Glutamatergic neuron (in vitro differentiated cells): ENCODE measurements around the gene LIMS2. TPM values are rescaled to one million over a fixed set of nuclear protein-coding genes. Genes with fewer than 3 reads are reported as not detected.

Experiments
- DNase-seq: peaks from one replicate; pipeline ENCODE4 v3.0.0; 2022
- H3K27ac Mint-ChIP-seq: one replicate; pipeline ENCODE4 v1.8.0; 2020; ENCODE audit warnings: mild to moderate bottlenecking, mixed read lengths, inconsistent platforms; ENCODE audit not compliant: unreplicated experiment
- H3K27me3 Mint-ChIP-seq: one replicate; pipeline ENCODE4 v1.8.0; 2020; ENCODE audit warnings: mild to moderate bottlenecking, moderate library complexity, mixed read lengths, inconsistent platforms; ENCODE audit not compliant: unreplicated experiment
- H3K36me3 Mint-ChIP-seq: one replicate; pipeline ENCODE4 v1.8.0; 2020; ENCODE audit warnings: mild to moderate bottlenecking, mixed read lengths, inconsistent platforms; ENCODE audit not compliant: unreplicated experiment
- H3K4me1 Mint-ChIP-seq: one replicate; pipeline ENCODE4 v1.8.0; 2020; ENCODE audit warnings: mild to moderate bottlenecking, low read depth, mixed read lengths, inconsistent platforms; ENCODE audit not compliant: unreplicated experiment
- H3K4me3 Mint-ChIP-seq: one replicate; pipeline ENCODE4 v1.8.0; 2020; ENCODE audit warnings: mild to moderate bottlenecking, mixed read lengths, inconsistent platforms; ENCODE audit not compliant: unreplicated experiment
- H3K9me3 Mint-ChIP-seq: one replicate; pipeline ENCODE4 v1.8.0; 2020; ENCODE audit warnings: mild to moderate bottlenecking, moderate library complexity, mixed read lengths, inconsistent platforms; ENCODE audit not compliant: unreplicated experiment
- CTCF ChIP-seq: fragments of 200-600 bp; sonication (generic); IDR thresholded peaks from one replicate; pipeline ENCODE4 v1.5.0; 2021; ENCODE audit not compliant: partially characterized antibody, unreplicated experiment
- total RNA-seq: library from RNA; stranded (reverse); fragmentation: NEBNext Ultra II Directional; extraction: Animal tissue kit (Norgen Biotek cat#: 25700); gene quantifications from one replicate; pipeline ENCODE4 v1.2.1, GENCODE V29; 2021; ENCODE audit not compliant: unreplicated experiment

LIMS2 gene
- total RNA-seq, 1 donor from 2014 or later: 0.29 TPM

GRCh38 chr2:127622561-127623387 lies 52.6 kb downstream of the LIMS2 start:
- Mint-ChIP-seq H3K4me1 (peaks cover 10% of the 10 kb centered on the region), H3K27me3 (peaks cover 8% of the 10 kb centered on the region), H3K36me3 (peaks cover 7% of the 10 kb centered on the region), H3K9me3 (peaks cover 3% of the 10 kb centered on the region), H3K27ac (no peak overlapping the region), H3K4me3 (no peak overlapping the region)
- no peak for DNase-seq
- no peak for TF ChIP-seq CTCF

GRCh38 chr2:127621981-127622431 lies 53.3 kb downstream of the LIMS2 start:
- no peak for DNase-seq
- Mint-ChIP-seq H3K4me1 (peaks cover 10% of the 10 kb centered on the region), H3K27ac (no peak overlapping the region), H3K9me3 (peaks cover 3% of the 10 kb centered on the region), H3K4me3 (no peak overlapping the region), H3K36me3 (peaks cover 9% of the 10 kb centered on the region), H3K27me3 (peaks cover 10% of the 10 kb centered on the region)
- no peak for TF ChIP-seq CTCF

DNA sequence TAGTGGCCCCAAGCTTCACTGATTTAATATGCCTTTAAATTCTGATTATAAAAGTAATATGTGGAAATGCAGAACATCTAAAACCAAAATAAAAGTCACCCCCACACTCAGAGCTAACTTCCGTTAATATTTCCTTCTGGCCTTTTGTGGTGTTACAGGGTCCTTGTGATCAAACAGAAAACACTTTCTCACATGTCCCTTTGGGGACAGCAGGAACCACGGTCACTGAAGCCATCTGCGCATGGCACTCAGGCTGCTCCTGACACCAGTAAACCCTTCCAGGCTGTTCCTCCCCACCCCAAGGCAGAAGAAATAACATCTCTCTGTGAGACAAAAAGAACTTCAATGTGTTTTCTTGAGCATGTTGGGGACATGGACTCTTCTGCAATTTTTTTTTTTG lies 54.5 kb downstream of the LIMS2 start:
- DNase-seq: no peak

DNA sequence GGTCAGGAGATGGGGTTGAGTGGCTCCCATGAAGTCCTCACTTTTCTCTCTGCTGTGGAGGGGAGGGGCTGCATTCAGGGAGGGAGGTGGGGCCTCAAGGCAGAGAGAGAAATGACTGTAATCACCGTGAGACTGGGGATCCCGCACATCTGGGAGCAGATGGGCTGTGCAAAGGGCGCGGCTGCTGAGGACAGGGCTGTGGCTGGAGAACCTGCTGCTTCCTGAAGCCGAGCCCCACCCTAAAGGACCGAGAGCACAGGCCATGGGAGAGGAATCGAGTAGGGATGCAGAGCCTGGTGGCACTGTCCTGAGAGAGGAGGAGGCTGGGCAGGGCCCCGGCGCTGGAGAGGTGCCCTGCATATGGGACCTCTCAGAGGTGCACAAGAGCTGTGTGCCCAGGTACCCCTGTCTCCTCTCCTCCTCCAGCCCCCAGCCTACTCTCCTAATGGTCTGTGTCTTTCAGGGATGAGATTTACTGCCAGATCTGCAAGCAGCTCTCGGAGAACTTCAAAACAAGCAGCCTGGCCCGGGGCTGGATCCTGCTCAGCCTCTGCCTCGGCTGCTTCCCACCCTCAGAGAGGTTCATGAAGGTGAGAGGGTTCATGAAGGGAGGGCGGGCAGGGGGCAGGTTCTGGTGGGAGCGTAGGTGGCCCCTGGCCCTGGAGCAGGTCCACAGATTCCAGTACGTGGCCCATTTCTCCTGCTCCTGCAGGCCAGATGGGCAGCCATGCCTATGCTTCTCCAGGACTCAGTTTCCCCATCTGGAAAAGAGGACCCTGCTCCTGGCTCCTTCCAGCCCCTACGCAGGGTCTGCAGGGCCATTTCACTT lies 55.2 kb downstream of the LIMS2 start:
- Mint-ChIP-seq H3K4me3 (no peak overlapping the region), H3K27me3 (peaks cover 9% of the 10 kb centered on the region), H3K36me3 (peaks cover 9% of the 10 kb centered on the region), H3K4me1 (peaks cover 10% of the 10 kb centered on the region), H3K27ac (no peak overlapping the region), H3K9me3 (peaks cover 4% of the 10 kb centered on the region)
- DNase-seq: peak; percentile 35
- TF ChIP-seq CTCF: no peak

More for the DNA sequence above, 54.5 kb downstream of the LIMS2 start:
- no peak for TF ChIP-seq CTCF
- H3K36me3 Mint-ChIP-seq: peaks cover 9% of the 10 kb centered on the region
- peaks cover 10% of the 10 kb centered on the region for H3K4me1 Mint-ChIP-seq
- peaks cover 8% of the 10 kb centered on the region for H3K27me3 Mint-ChIP-seq
- H3K4me3 Mint-ChIP-seq: no peak overlapping the region
- no peak overlapping the region for H3K27ac Mint-ChIP-seq
- H3K9me3 Mint-ChIP-seq: peaks cover 2% of the 10 kb centered on the region
